GM19395 (cell line): ENCODE measurements around the gene VAT1.
A peak's percentile ranks its signal among the peaks of the same experiment; 100 is the strongest.
"Not testable (repeated sequence)": the region's sequence is repeated elsewhere in the genome, so short reads cannot be mapped to it uniquely, and the experiment has no call there.

Experiments used
- ATAC-seq: cut with Tn5 transposase; IDR thresholded peaks from one replicate; pipeline ENCODE4 v1.9.1; 2021; ENCODE audit warnings: mild to moderate bottlenecking, moderate library complexity; ENCODE audit not compliant: unreplicated experiment

VAT1 gene

GRCh38 chr17:43010667-43011308 is 11.4 kb downstream of the VAT1 start:
- no peak for ATAC-seq

DNA sequence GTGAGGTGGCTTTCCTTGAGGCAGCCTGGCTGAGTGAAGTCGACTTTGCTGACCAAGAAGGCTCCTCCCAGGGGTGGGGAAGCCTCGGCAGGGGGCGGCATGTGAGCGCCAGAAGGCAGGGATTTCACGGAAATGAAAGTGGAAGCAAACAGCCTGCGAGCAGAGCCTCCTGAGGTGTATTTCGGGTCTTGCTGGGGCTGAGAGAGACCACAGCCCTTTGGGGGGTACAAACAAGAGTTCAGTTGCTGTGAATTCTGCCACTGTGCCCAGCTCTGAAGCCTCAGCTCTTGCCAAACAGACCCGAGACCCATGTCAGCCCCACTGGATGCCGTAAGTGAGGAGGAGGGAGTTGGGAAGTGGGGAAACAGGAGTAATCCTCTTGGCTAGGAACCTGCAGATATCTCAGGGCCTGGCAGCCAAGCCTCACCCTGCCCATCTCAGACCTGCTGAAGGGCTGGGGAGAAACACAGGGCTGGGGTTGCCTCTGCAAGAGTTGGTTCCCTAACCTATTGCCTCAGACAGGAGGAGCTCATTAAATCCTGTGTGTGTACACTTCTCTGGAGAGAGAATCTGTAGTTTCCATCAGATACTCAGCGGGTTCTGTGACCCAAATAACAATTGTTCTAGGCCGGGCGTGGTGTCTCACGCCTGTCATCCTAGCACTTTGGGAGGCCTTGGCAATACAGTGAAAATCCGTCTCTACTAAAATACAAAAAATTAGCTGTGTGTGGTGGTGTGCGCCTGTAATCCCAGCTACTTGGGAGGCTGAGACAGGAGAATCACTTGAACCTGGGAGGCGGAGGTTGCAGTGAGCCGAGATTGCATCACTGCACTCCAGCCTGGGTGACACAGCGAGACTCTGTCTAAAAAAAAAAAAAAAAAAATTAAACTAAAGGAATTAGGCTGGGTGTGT is 15.3 kb downstream of the VAT1 start, which contains the start of gene IFI35:
Gene IFI35, plus strand, starts transcription at position 146 of the 913 bp plus-strand sequence. Its CDS starts 164 bp downstream, at position 310.
- peak; percentile 86 for ATAC-seq

DNA sequence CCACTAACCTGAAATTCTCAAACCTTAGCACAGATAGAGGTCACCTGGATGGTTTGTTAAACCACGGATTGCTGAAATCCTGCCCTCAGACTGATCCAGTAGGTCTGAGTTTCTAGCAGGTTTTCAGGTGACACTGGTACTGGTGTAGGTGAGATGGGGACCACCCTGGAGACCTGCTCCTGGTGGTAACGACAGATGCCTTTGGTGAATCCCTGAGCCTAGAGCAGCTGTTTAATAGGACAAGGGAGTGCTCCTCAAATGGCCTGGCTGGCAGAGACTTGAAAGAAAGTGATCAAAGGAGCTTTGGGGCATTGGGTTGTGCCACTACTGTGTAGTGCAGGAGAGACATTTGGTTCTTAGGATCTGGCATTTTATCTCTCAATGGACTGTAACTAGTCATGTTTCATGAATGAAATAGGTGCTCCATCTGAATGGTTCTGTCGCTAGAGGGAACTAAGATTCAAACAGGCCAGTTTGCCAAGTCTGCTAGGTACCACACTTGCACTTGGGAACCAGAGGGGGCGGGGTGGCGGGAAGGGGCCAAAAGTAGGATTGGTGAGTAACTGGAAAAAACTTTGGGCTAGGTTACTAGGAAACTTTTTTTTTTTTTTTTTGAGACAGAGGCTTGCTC is 18.5 kb downstream of the VAT1 start:
- no peak for ATAC-seq

DNA sequence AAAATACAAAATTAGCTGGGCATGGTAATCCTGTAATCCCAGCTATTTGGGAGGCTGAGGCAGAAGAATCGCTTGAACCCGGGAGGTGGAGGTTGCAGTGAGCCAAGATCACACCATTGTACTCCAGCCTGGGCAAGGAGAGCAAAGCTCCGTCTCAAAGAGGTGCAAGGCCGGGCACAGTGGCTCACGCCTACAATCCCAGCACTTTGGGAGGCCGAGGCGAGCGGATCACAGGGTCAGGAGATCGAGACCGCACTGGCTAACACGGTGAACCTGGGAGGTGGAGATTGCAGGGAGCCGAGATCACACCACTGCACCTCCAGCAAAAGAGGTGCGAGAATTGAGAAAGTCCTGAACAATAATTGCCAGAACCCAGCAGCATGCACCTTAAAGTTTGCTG is 21.3 kb downstream of the VAT1 start:
- ATAC-seq, result not testable (repeated sequence)

- ATAC-seq, result no peak
Observed at GRCh38 chr17:42999003-42999525, 23.1 kb downstream of the VAT1 start.

GRCh38 chr17:42997984-42998938 is 23.9 kb downstream of the VAT1 start, which contains the start of gene RPL27:
RPL27 (plus strand) TSS chr17:42998419; CDS start chr17:42998751, 332 bp downstream.
- ATAC-seq, result peak; percentile 94

- no peak for ATAC-seq
Observed at GRCh38 chr17:42997390-42997983, 24.7 kb downstream of the VAT1 start.

DNA sequence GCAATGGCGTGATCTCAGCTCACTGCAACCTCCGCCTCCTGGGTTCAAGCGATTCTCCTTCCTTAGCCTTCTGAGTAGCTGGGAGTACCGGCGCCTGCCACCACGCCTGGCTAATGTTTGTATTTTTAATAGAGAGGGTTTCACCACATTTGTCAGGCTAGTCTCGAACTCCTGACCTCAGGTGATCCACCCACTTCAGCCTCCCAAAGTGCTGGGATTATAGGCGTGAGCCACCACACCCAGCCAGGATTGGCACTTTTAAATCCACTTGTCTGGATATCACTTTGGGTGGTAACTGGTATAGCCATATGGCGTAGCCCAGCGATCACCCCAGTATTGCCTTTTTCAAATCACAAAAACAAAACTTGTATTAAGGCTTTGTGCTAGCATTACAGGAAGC is 28.3 kb downstream of the VAT1 start:
- not testable (repeated sequence) for ATAC-seq

- ATAC-seq, result no peak
Observed at GRCh38 chr17:42992872-42993271, 29.3 kb downstream of the VAT1 start.

DNA sequence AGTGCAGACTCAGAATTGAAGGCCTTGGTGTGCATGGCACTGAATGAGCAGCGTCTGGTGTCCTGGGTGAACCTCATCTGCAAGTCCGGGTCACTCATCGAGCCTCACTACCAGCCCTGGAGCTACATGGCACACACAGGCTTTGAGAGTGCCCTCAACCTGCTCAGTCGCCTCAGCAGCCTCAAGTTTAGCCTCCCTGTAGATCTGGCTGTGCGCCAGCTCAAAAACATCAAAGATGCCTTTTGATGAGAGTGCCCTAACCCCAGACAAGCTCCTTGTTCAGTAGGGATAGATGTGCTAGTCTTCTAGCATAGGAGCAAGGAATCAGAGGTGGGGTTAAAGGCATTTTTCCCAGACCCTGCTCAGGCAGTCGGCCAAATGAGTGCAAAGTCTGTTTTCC is 30.7 kb downstream of the VAT1 start:
- no peak for ATAC-seq

- no peak for ATAC-seq
Observed at GRCh38 chr17:42989726-42990652, 32.2 kb downstream of the VAT1 start.

DNA sequence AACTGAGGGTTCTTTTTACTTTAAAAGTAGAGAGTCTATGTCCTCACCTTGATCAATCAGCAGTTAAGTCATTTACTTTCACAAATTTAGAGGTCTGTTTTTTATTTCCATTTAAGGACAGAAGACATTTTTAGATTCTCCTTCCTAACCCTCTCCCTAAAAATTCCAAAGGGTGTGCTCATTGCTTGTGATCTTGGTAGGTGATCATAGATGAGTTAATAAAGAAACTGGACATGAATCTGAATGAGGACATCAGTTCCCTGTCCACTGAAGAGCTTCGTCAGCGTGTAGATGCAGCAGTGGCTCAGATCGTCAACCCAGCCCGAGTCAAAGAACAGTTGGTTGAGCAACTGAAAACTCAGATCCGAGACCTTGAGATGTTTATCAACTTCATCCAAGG is 33.0 kb downstream of the VAT1 start:
- no peak for ATAC-seq

GRCh38 chr17:42985225-42985624 is 37.0 kb downstream of the VAT1 start:
- peak; percentile 52 for ATAC-seq

DNA sequence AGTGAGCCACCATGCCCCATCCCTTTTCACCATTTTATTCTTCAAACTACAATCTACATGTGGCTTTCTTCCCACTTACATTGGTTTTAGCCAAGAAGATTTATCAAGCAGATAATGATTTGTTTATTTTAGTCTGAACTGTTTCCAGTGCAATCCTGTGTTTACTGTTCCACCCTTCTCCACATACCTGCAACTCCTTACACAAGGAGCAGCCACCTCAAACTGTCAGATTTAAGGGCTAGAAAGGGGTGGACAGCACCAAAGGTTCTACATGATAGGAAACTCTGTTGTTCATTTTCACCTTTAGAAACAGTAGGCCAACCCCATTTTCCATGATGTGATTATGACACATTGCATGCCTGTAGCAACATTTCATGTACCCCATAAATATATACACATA is 39.9 kb downstream of the VAT1 start:
- ATAC-seq, result no peak

GRCh38 chr17:42980766-42981397 is 41.3 kb downstream of the VAT1 start:
- peak; percentile 44 for ATAC-seq

DNA sequence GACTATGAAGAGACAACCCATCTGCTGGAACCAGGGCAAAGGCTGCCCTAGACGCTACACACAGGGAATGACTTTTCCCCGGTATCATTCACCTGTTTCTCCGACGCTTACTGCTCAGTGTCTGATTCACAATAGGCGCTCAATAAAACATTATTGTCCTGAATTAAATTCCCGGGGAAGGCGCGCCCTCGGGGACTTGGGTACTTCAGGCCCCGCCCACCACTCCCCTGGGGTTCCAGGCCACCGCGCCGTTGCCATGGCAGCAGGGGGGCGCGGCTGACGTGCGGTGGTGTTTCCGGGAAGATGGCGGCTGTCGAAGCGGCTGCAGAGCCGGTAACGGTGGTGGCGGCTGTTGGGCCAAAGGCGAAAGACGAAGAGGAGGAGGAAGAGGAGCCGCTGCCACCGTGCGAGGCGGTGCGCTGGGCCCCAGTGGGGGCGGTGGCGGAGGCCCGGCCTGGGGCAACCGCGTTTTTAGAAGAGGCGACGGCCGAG is 41.9 kb downstream of the VAT1 start, which contains the start of gene RUNDC1:
Gene RUNDC1, plus strand, starts transcription at position 292 of the 492 bp plus-strand sequence. Its CDS starts 12 bp downstream, at position 304.
- peak; percentile 73 for ATAC-seq

DNA sequence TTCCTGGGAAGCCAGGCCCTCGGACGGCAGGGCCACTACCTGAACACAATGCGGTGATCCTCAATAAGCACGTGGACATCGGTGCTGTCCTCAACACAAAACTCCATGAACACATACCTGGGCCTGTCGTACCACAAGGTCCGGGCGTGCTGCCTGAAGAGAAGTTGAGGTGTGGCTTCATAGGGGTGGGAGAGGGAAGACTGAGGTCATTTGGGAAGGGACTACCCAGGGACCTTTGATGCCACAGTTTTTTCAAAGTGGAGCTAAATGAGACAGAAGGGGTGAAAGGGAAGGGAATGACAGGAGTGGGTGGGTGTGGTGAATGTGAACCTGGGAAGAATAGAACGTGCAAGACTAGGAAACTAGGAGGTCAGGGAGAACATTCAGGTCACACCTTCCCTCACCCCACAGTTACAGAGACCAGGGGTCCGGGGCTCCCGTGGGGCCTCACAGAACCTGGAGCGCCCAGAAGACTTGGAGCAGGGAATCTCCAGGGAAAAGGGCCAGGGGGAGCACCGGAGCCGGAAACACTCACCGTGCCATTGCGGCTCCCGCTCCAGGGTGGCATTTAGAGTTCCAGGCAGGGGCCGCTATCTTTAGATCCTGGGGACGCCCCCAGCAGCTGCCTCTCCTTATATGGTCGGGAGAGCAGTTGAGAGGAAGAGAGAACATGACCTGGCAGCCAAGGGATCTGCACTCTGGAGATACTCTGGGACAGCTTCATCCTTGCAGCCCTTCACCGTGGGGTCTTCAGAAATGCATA is 42.5 kb downstream of the VAT1 start, which contains the start of gene PTGES3L:
Gene PTGES3L, minus strand, starts transcription at position 570 of the 763 bp plus-strand sequence. Its CDS starts 27 bp downstream, at position 543.
- ATAC-seq, result peak; percentile 37
